ENCODE data around the gene ABL1.

The ABL1 gene

GRCh38 chr9:130872508-130872907, 37.5 kb downstream of the ABL1 start:
- Histone ChIP-seq H3K4me2 (ENCODE audit: low read length) (no peak overlapping the region), H3K27ac (ENCODE audit: low read depth, low read length, poor library complexity, severe bottlenecking) (no peak overlapping the region), H2AFZ (ENCODE audit: low read length) (no peak overlapping the region), H3K4me1 (ENCODE audit: insufficient read depth, low read length, severe bottlenecking) (peaks cover 11% of the 10 kb centered on the region), H3K9me2 (ENCODE audit: low read depth, low read length) (no peaks in the 10 kb centered on the region), H3F3A (ENCODE audit: insufficient read depth, low read length) (no peaks in the 10 kb centered on the region), H3K9ac (ENCODE audit: low read length) (no peak overlapping the region), H3K36me3 (ENCODE audit: insufficient read depth, low read length) (peaks cover 10% of the 10 kb centered on the region; the same call in 1 of the 2 replicates), H3K4me3 (ENCODE audit: low read depth, low read length, poor library complexity, severe bottlenecking) (no peak overlapping the region), H3K9me3 (ENCODE audit: low read length) (no peaks in the 10 kb centered on the region), H3K27me3 (ENCODE audit: insufficient read depth, low read length) (no peaks in the 10 kb centered on the region), H3K79me2 (ENCODE audit: insufficient read depth, low read length) (no peaks in the 10 kb centered on the region), H4K20me1 (ENCODE audit: insufficient read depth, low read length) (no peaks in the 10 kb centered on the region)
- no peak for TF ChIP-seq EZH2 (IDR thresholded peaks at IDR 0.05; ENCODE audit: borderline replicate concordance, low read length)

GRCh38 chr9:130872912-130873503, 38.0 kb downstream of the ABL1 start:
- Histone ChIP-seq H3K9me2 (ENCODE audit: low read depth, low read length) (no peaks in the 10 kb centered on the region), H3K9ac (ENCODE audit: low read length) (no peak overlapping the region), H3K4me1 (ENCODE audit: insufficient read depth, low read length, severe bottlenecking) (peaks cover 11% of the 10 kb centered on the region), H3K9me3 (ENCODE audit: low read length) (no peaks in the 10 kb centered on the region), H3K36me3 (ENCODE audit: insufficient read depth, low read length) (peaks cover 10% of the 10 kb centered on the region; the same call in 1 of the 2 replicates), H3F3A (ENCODE audit: insufficient read depth, low read length) (no peaks in the 10 kb centered on the region), H4K20me1 (ENCODE audit: insufficient read depth, low read length) (no peaks in the 10 kb centered on the region), H3K4me3 (ENCODE audit: low read depth, low read length, poor library complexity, severe bottlenecking) (no peak overlapping the region), H3K79me2 (ENCODE audit: insufficient read depth, low read length) (no peaks in the 10 kb centered on the region), H3K27ac (ENCODE audit: low read depth, low read length, poor library complexity, severe bottlenecking) (no peak overlapping the region), H3K4me2 (ENCODE audit: low read length) (no peak overlapping the region), H2AFZ (ENCODE audit: low read length) (no peak overlapping the region), H3K27me3 (ENCODE audit: insufficient read depth, low read length) (no peaks in the 10 kb centered on the region)
- no peak for TF ChIP-seq CTCF (IDR thresholded peaks at IDR 0.05; ENCODE audit: low read length)
- no peak for TF ChIP-seq EZH2 (IDR thresholded peaks at IDR 0.05; ENCODE audit: borderline replicate concordance, low read length)

- no peak overlapping the region for H3K27ac ChIP-seq (ENCODE audit: low read depth, low read length, poor library complexity, severe bottlenecking)
- TF ChIP-seq EZH2 (IDR thresholded peaks at IDR 0.05; ENCODE audit: borderline replicate concordance, low read length) (no peak), CTCF (IDR thresholded peaks at IDR 0.05; ENCODE audit: low read length) (no peak)
- peaks cover 11% of the 10 kb centered on the region for H3K4me1 ChIP-seq (ENCODE audit: insufficient read depth, low read length, severe bottlenecking)
- H4K20me1 ChIP-seq (ENCODE audit: insufficient read depth, low read length): no peaks in the 10 kb centered on the region
- H3K4me2 ChIP-seq (ENCODE audit: low read length): no peak overlapping the region
- no peak overlapping the region for H3K9ac ChIP-seq (ENCODE audit: low read length)
- no peak overlapping the region for H3K4me3 ChIP-seq (ENCODE audit: low read depth, low read length, poor library complexity, severe bottlenecking)
- no peaks in the 10 kb centered on the region for H3K9me2 ChIP-seq (ENCODE audit: low read depth, low read length)
- H3F3A ChIP-seq (ENCODE audit: insufficient read depth, low read length): no peaks in the 10 kb centered on the region
- no peaks in the 10 kb centered on the region for H3K27me3 ChIP-seq (ENCODE audit: insufficient read depth, low read length)
- no peaks in the 10 kb centered on the region for H3K79me2 ChIP-seq (ENCODE audit: insufficient read depth, low read length)
- H2AFZ ChIP-seq (ENCODE audit: low read length): no peak overlapping the region
- peaks cover 15% of the 10 kb centered on the region; the same call in 1 of the 2 replicates for H3K36me3 ChIP-seq (ENCODE audit: insufficient read depth, low read length)
- H3K9me3 ChIP-seq (ENCODE audit: low read length): no peaks in the 10 kb centered on the region
Observed at GRCh38 chr9:130873966-130874365, 38.9 kb downstream of the ABL1 start.

- Histone ChIP-seq H3K79me2 (ENCODE audit: insufficient read depth, low read length) (no peaks in the 10 kb centered on the region), H3K4me3 (ENCODE audit: low read depth, low read length, poor library complexity, severe bottlenecking) (no peak overlapping the region), H3K4me2 (ENCODE audit: low read length) (no peak overlapping the region), H3K36me3 (ENCODE audit: insufficient read depth, low read length) (peaks cover 17% of the 10 kb centered on the region; the same call in 1 of the 2 replicates), H3K9me2 (ENCODE audit: low read depth, low read length) (no peaks in the 10 kb centered on the region), H4K20me1 (ENCODE audit: insufficient read depth, low read length) (no peaks in the 10 kb centered on the region), H2AFZ (ENCODE audit: low read length) (no peak overlapping the region), H3K4me1 (ENCODE audit: insufficient read depth, low read length, severe bottlenecking) (peaks cover 11% of the 10 kb centered on the region), H3K9me3 (ENCODE audit: low read length) (no peaks in the 10 kb centered on the region), H3K27ac (ENCODE audit: low read depth, low read length, poor library complexity, severe bottlenecking) (no peak overlapping the region), H3K27me3 (ENCODE audit: insufficient read depth, low read length) (no peaks in the 10 kb centered on the region), H3K9ac (ENCODE audit: low read length) (no peak overlapping the region), H3F3A (ENCODE audit: insufficient read depth, low read length) (no peaks in the 10 kb centered on the region)
- TF ChIP-seq EZH2 (IDR thresholded peaks at IDR 0.05; ENCODE audit: borderline replicate concordance, low read length): no peak
- no peak for TF ChIP-seq CTCF (IDR thresholded peaks at IDR 0.05; ENCODE audit: low read length)
Observed at GRCh38 chr9:130874783-130875182, 39.7 kb downstream of the ABL1 start.

Data from OCI-LY1 (cell line).